PC-9 (cell line): ENCODE measurements around the gene MSI2.

Experiments
- EZH2 ChIP-seq: fragments of 200-600 bp; sonication (generic); IDR thresholded peaks from 2 replicates; pipeline ENCODE4 v1.8.0; 2017; ENCODE audit warnings: antibody characterized with exemption, low read depth
- TF ChIP-seq, protein P1 (sequence below): fragments of 200-600 bp; sonication (generic); conservative IDR thresholded peaks from 2 replicates; pipeline ENCODE4 v1.6.1; 2017; ENCODE audit warnings: mixed run types, antibody characterized with exemption, mild to moderate bottlenecking, moderate library complexity

DNA sequence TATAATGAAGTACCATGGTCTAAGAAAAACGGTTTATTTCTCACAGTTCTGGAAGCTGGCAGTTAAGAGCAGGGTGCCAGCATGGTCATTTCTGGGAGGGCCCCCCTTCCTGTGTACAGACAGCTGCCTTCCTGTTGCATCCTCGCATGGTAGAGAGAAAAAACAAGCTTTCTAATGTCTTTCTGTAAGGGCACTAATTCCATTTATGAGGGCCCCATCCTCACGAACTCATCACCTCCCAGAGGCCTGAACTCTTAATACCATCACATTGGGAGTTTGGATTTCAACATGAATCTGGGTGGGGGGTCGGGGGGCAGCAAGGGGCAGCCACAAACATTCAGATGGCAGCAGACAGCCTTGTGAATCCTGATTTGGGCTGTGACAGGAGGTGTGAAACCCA, 339.1 kb downstream of the MSI2 start:
- TF ChIP-seq, protein P1, sequence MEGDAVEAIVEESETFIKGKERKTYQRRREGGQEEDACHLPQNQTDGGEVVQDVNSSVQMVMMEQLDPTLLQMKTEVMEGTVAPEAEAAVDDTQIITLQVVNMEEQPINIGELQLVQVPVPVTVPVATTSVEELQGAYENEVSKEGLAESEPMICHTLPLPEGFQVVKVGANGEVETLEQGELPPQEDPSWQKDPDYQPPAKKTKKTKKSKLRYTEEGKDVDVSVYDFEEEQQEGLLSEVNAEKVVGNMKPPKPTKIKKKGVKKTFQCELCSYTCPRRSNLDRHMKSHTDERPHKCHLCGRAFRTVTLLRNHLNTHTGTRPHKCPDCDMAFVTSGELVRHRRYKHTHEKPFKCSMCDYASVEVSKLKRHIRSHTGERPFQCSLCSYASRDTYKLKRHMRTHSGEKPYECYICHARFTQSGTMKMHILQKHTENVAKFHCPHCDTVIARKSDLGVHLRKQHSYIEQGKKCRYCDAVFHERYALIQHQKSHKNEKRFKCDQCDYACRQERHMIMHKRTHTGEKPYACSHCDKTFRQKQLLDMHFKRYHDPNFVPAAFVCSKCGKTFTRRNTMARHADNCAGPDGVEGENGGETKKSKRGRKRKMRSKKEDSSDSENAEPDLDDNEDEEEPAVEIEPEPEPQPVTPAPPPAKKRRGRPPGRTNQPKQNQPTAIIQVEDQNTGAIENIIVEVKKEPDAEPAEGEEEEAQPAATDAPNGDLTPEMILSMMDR: no peak
- TF ChIP-seq EZH2: no peak
